Testis (tissue), 3 donors: ENCODE data around the gene PI4KA. TPM values are rescaled to one million over a fixed set of nuclear protein-coding genes. Genes with fewer than 3 reads are reported as not detected.
"Not testable (repeated sequence)": the region's sequence is repeated elsewhere in the genome, so short reads cannot be mapped to it uniquely, and the experiment has no call there.

Experiments
- DNase-seq: peaks from one replicate; pipeline ENCODE4 v3.0.0-alpha.2; 2019
- H3K27ac ChIP-seq, 2 donors: fragments of 200-600 bp; sonication (generic); one replicate each; pipeline ENCODE4 v1.5.1; 2019
- H3K27me3 ChIP-seq: fragments of 200-600 bp; sonication (generic); one replicate; pipeline ENCODE4 v1.5.1; 2019
- H3K36me3 ChIP-seq: fragments of 200-600 bp; sonication (generic); one replicate; pipeline ENCODE4 v1.5.1; 2017; ENCODE audit warnings: low read depth; ENCODE audit errors: missing control alignments
- H3K4me1 ChIP-seq: fragments of 200-600 bp; sonication (generic); one replicate; pipeline ENCODE4 v1.5.1; 2019
- H3K4me3 ChIP-seq, 2 donors: fragments of 200-600 bp; sonication (generic); one replicate each; pipeline ENCODE4 v1.5.1; 2017 to 2019
- H3K9me3 ChIP-seq: fragments of 200-600 bp; sonication (generic); one replicate; pipeline ENCODE4 v1.5.1; 2017
- POLR2A ChIP-seq: fragments of 450-650 bp; IDR thresholded peaks from one replicate; pipeline ENCODE4 v1.6.1; 2017; ENCODE audit warnings: antibody characterized with exemption, mild to moderate bottlenecking, moderate library complexity
- WGBS, 2 donors: methylation state at CpG; one replicate each; pipeline ENCODE4 v1.1.5; 2018; 5-methylcytosine and 5-hydroxymethylcytosine counted together
- intact Hi-C: fragments of 100-400 bp; cut with DNase I; formaldehyde crosslinking; loops from one replicate; pipeline ENCODE4 v1.15.1; 2023; ENCODE audit warnings: low total_unique reads
- polyA plus RNA-seq: library from polyadenylated mRNA; stranded (reverse); fragments of 350-450 nt; fragmentation: Illumina TruSeq; extraction: RNeasy Lipid Tissue Mini Kit (QIAGEN cat#74804); gene quantifications from one replicate; pipeline ENCODE4 v1.2.3, GENCODE V29; 2014; ENCODE audit warnings: low read depth, low replicate concordance; ENCODE audit not compliant: insufficient read depth
- total RNA-seq, 2 donors: library from RNA; depleted of rRNA; stranded (reverse); fragments of >200 nt; gene quantifications; one replicate each; pipeline ENCODE4 v1.2.3, GENCODE V29; 2016
- TF ChIP-seq, protein P1 (sequence below), 3 experiments: fragments of 450-650 bp in 2 of 3; fragments of 200-600 bp in 1 of 3; sonication (generic) in 1 of 3; IDR thresholded peaks; one replicate each; pipeline ENCODE4 v1.5.1; 2016 to 2019; ENCODE audit warnings: antibody characterized with exemption in 3 of 3, mild to moderate bottlenecking in 2 of 3, moderate library complexity in 1 of 3

Gene PI4KA
- total and polyA plus RNA-seq, 3 donors from 2014 or later, result 124 to 196 (median 140) TPM

DNA sequence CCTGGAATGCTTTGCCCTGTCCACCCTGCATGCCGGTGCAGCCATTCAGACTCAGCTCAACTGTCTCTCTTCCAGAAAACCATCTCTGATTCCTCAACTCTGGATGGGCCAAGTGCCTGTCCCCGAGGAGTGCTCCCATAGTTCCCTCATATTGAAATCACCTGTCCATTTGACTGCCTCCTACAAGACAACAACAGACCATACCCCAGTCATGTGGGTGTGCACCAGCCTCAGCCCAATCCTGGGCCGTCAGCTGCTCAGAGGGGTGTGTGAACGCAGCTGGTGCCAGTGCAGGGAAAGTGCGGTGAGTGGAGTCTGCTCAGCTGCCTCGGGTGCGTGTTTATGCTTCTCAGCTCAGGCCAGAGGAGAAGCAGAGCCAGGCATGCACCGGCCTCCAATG lies 126.2 kb downstream of the PI4KA start:
- H3K36me3 ChIP-seq, H3K4me3 ChIP-seq, H3K27me3 ChIP-seq, H3K9me3 ChIP-seq, DNase-seq, H3K4me1 ChIP-seq, H3K27ac ChIP-seq, intact Hi-C loops: not testable (repeated sequence)
- WGBS, 2 donors, result 95 to 98% methylated on average over 2 to 4 of the region's 8 CpGs

DNA sequence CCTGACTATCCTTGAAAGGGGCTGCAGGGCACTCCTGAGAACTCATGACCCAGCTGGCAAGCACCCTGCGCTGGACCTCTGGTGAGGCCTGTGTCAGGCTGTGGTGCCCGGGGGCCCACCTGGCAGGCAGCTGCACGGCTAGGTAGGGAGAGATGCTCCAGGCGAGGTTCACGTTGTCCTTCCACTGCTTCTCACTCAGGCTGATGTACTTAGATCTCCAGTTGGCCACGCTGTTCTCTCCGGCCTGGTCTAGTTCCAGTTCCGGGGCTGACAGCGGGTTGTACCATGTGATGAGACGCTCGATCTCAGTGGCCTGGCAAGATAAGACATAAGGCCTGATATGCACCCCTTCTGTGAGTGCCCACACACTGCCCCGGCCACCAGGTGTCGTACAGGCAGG lies 129.4 kb downstream of the PI4KA start:
- no peaks in the 10 kb centered on the region for H3K9me3 ChIP-seq
- H3K27me3 ChIP-seq, result no peaks in the 10 kb centered on the region
- TF ChIP-seq POLR2A, result no peak
- TF ChIP-seq, protein P1, sequence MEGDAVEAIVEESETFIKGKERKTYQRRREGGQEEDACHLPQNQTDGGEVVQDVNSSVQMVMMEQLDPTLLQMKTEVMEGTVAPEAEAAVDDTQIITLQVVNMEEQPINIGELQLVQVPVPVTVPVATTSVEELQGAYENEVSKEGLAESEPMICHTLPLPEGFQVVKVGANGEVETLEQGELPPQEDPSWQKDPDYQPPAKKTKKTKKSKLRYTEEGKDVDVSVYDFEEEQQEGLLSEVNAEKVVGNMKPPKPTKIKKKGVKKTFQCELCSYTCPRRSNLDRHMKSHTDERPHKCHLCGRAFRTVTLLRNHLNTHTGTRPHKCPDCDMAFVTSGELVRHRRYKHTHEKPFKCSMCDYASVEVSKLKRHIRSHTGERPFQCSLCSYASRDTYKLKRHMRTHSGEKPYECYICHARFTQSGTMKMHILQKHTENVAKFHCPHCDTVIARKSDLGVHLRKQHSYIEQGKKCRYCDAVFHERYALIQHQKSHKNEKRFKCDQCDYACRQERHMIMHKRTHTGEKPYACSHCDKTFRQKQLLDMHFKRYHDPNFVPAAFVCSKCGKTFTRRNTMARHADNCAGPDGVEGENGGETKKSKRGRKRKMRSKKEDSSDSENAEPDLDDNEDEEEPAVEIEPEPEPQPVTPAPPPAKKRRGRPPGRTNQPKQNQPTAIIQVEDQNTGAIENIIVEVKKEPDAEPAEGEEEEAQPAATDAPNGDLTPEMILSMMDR (IDR thresholded peaks at IDR 0.05), result no peak
- intact Hi-C loops, result no loop called here
- no peak overlapping the region for H3K27ac ChIP-seq
- no peaks in the 10 kb centered on the region for H3K36me3 ChIP-seq
- DNase-seq, result no peak
- WGBS, 2 donors, result 86 to 93% methylated on average over 13 of the region's 13 CpGs
- no peaks in the 10 kb centered on the region for H3K4me1 ChIP-seq
- H3K4me3 ChIP-seq, result no peak overlapping the region

DNA sequence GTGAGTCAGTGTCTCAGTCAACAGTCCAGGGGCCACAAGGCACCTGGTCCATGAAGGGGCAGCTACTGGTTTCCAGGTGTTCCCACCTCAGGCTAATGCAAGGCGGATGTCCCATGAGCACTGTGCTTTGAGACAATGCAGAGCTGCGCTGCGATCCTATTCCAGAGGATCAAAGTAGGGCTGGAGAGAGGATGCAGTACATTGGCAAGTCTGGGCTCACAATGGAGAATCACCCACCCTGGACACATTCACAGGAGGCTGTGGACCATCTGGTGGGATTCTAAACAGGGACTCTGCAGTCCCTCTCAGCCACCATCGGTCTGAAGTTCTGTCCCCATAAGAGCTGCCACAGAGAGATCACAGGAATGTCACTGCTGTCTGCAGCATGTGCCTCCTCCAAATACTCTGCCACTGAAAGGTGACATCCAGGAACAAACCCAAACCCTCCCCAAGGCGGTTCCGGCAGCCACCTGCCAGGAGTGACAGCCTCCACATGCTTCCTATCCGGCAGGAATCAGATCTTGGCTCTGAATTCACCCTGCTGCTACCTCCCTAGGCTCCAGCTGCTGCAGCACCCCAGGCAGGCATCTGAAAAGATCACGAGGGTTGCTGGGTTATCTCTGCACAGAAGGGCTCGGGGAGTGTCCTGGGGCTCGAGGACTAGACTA lies 130.0 kb downstream of the PI4KA start:
- Histone ChIP-seq H3K36me3 (no peaks in the 10 kb centered on the region), H3K27ac (no peak overlapping the region), H3K9me3 (no peaks in the 10 kb centered on the region), H3K4me3 (no peak overlapping the region), H3K4me1 (no peaks in the 10 kb centered on the region), H3K27me3 (no peaks in the 10 kb centered on the region)
- 88 to 96% methylated on average over 7 to 10 of the region's 10 CpGs for WGBS, 2 donors
- no peak for DNase-seq
- intact Hi-C loops, result no loop called here
- TF ChIP-seq, protein P1 (IDR thresholded peaks at IDR 0.05), result no peak
- TF ChIP-seq POLR2A, result no peak

DNA sequence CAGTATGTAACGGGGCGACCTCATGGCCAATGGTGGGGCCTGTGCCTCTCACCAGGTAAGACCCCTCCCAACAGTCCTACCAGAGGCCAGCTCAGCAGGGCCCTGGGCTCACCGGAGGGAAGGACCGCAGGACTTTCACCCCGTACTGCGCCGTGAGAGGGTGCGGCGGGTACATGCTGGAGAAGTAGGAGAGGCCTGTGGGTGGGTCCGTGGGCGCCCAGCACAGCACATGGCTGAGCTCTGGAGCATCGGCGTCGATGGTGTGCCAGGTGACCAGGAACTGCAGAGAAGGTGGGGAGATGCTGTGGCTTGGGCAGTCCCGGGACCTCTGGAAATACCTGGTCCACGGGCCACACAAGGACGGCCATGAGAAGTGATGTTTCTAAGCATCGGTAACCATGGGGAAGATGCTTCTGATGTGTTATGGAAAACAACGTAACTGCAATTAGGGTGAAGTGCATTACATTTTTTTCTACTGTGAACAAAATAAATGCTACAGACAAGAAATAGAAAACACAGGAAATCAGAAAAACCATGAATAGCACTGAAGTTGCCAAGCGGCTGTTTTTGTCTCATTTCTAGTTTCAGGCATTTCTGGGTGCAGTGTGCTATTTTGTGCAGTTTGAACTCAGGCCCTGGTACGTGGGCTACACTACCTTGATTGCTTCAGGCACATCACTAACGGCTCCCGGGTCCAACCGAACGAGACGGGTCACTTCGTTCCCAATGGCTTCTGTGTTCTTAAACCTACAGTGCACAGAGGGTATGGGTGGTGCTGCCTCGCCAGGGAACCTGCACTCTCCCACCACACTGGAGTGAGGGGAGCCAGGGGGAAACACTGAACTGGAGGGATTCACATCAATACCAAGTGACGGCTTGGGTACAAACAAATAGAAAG lies 131.2 kb downstream of the PI4KA start:
- WGBS, 2 donors, result 92 to 94% methylated on average over 29 of the region's 29 CpGs
- TF ChIP-seq, protein P1 (IDR thresholded peaks at IDR 0.05), result no peak
- no peak for TF ChIP-seq POLR2A
- DNase-seq, result no peak
- Histone ChIP-seq H3K36me3 (no peaks in the 10 kb centered on the region), H3K27ac (no peak overlapping the region), H3K4me3 (no peak overlapping the region), H3K4me1 (no peaks in the 10 kb centered on the region), H3K9me3 (no peaks in the 10 kb centered on the region), H3K27me3 (no peaks in the 10 kb centered on the region)
- intact Hi-C loops, result no loop called here

DNA sequence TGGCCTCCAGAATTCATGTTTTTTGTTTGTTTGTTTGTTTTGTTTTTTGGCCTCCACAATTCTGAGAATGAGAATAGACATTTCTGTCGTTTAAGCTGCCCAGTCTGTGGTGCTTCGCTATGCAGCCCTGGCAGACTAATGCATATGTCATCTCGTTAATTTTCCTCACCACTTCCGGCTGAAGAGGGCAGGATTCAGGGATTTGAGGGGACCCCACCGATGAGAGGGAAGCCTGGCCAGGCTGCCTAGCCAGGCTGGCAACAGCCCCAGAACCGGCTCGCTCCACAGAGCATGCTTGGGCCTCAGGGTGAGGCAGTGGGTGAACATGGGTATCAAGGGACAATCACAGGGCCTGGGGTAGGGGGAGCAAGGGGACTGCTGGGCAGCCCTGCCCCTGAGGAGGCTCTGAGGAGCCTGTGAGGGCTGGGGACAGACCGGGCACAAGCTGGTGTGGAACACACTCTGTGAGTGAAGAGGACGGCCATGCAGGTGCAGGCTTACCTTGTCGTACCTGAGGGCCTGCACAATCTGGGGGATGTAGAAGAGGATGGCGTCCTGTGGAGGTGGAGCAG lies 132.5 kb downstream of the PI4KA start:
- intact Hi-C loops, result no loop called here
- Histone ChIP-seq H3K27me3 (no peaks in the 10 kb centered on the region), H3K9me3 (no peaks in the 10 kb centered on the region), H3K4me3 (no peak overlapping the region), H3K4me1 (no peaks in the 10 kb centered on the region), H3K36me3 (no peaks in the 10 kb centered on the region), H3K27ac (no peak overlapping the region)
- 74 to 80% methylated on average over 10 to 11 of the region's 11 CpGs for WGBS, 2 donors
- TF ChIP-seq, protein P1 (IDR thresholded peaks at IDR 0.05), result no peak
- TF ChIP-seq POLR2A, result no peak
- DNase-seq, result no peak
